GM23338 (cell line): ENCODE measurements around the gene CAPN9.

Source experiments
- CTCF ChIP-seq, 2 experiments: fragments of 200-600 bp in 1 of 2; sonication (generic) in 1 of 2; conservative IDR thresholded peaks; 2 replicates each; pipeline versions ENCODE4 v1.5.1 to v1.6.1; 2016 to 2017; ENCODE audit warnings: antibody characterized with exemption in 2 of 2, low read depth in 2 of 2, mild to moderate bottlenecking in 2 of 2, moderate library complexity in 1 of 2
- POLR2AphosphoS5 ChIP-seq: IDR thresholded peaks from 2 replicates; pipeline ENCODE4 v1.6.1; 2016; ENCODE audit warnings: antibody characterized with exemption, low read depth

DNA sequence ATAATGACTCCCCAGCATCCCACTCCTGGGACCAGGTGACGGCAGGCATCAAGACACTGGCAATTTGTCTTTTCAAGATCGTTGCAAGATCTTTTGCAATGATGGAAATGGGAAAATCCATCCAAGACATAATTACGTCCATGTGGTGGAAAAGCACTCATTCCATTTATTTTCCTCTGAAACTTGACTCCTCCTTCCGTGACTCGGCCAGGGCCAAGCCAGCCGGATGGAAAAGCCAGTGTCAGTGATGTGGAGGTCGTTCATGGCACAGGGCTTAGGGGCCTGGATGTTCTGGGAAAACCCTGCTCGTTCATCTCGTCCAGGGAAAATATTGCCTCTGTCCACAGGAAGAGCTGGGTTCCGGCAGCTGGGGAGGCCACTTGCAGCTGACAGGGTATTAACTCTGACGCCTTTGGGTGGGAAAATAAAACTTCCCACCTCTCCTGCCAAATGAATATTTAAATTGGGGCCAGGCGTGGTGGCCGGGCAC is 74.9 kb downstream of the CAPN9 start:
- TF ChIP-seq CTCF (conservative IDR thresholded peaks at IDR 0.05; ENCODE audit: low read depth in 2 of 2), result no peak
- TF ChIP-seq POLR2AphosphoS5, result no peak
